Activated CD8-positive, alpha-beta T cell treated with anti-CD3 and anti-CD28 coated beads for 36 hours (primary cell): ENCODE results near the gene PGLYRP3. TPM values are rescaled to one million over a fixed set of nuclear protein-coding genes. Genes with fewer than 3 reads are reported as not detected.

Experiments
- ATAC-seq: fragments of 200-7000 bp; cut with Tn5 transposase; one replicate; pipeline ENCODE4 v1.10.0; 2021; ENCODE audit warnings: mild to moderate bottlenecking, moderate library complexity
- CTCF ChIA-PET: fragments of 350-600 bp; sonication (Branson Sonifier 250); formaldehyde crosslinking; loops from one replicate; lab custom pipeline; 2021; ENCODE audit warnings: antibody characterized with exemption; lab: Charles Lee
- POLR2A ChIA-PET: fragments of 350-600 bp; sonication (Branson Sonifier 250); formaldehyde crosslinking; loops from one replicate; lab custom pipeline; 2021; ENCODE audit warnings: antibody characterized with exemption; lab: Charles Lee
- DNase-seq: peaks from one replicate; pipeline ENCODE4 v3.0.0-alpha.2; 2020
- H3K27ac Mint-ChIP-seq: one replicate; pipeline ENCODE4 v1.8.0; 2021; ENCODE audit warnings: mild to moderate bottlenecking, mixed read lengths
- H3K27me3 Mint-ChIP-seq: one replicate; pipeline ENCODE4 v1.8.0; 2021; ENCODE audit warnings: mixed read lengths
- H3K36me3 Mint-ChIP-seq: one replicate; pipeline ENCODE4 v1.8.0; 2021; ENCODE audit warnings: low read depth, mixed read lengths
- H3K4me1 Mint-ChIP-seq: one replicate; pipeline ENCODE4 v1.8.0; 2021; ENCODE audit warnings: low read depth, mixed read lengths
- H3K4me3 Mint-ChIP-seq: one replicate; pipeline ENCODE4 v1.8.0; 2021; ENCODE audit warnings: mild to moderate bottlenecking, moderate library complexity, mixed read lengths
- H3K9me3 Mint-ChIP-seq: one replicate; pipeline ENCODE4 v1.8.0; 2021; ENCODE audit warnings: mixed read lengths
- intact Hi-C: fragments of 100-400 bp; cut with micrococcal nuclease; formaldehyde crosslinking; loops from one replicate; pipeline ENCODE4 v1.10.0; 2022
- total RNA-seq, 2 experiments: library from RNA; stranded (reverse); gene quantifications; one replicate each; pipeline ENCODE4 v1.2.3, GENCODE V29; 2021
- TF ChIP-seq, protein P1 (sequence below): fragments of 200-600 bp; IDR thresholded peaks from one replicate; pipeline ENCODE4 v1.8.0; 2022; ENCODE audit warnings: antibody characterized with exemption, mild to moderate bottlenecking

Gene PGLYRP3, protein sequence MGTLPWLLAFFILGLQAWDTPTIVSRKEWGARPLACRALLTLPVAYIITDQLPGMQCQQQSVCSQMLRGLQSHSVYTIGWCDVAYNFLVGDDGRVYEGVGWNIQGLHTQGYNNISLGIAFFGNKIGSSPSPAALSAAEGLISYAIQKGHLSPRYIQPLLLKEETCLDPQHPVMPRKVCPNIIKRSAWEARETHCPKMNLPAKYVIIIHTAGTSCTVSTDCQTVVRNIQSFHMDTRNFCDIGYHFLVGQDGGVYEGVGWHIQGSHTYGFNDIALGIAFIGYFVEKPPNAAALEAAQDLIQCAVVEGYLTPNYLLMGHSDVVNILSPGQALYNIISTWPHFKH
- not detected for total RNA-seq

DNA sequence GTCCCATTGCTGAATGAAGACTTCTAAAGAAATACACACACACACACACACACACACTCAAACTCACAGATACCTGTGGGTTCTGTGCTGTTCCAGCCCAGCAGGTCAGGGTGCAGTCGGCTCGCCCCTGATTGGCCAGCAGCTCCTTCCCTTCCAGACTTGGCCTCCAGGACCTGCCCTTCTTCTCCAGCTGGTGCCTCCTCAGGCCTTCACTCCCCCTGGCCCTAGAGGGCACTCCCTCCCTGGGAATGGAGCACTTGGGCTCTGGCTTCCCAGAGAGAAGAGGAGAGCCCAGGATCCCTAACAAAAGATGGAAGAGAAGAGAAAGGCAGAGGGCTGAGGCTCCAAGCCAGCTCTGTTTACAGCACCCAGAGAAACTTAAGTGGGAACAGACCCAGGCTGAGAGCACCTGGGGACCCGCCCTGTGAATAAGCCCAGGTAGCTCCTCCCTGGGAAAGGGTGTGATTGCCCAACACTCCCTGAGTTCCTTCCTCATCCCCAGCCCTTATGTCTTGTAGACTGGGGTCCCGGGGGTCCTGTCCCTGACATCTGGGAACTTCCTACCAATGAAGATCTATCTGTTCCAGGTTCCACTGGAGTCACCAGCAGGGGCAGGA is at the start of gene PGLYRP3:
Gene PGLYRP3 (minus strand): TSS at position 383 of the 617 bp plus-strand sequence. CDS start 2,287 bp downstream, outside the sequence.
- Mint-ChIP-seq H3K9me3 (no peaks in the 10 kb centered on the region), H3K27me3 (peaks cover 4% of the 10 kb centered on the region), H3K4me1 (no peaks in the 10 kb centered on the region), H3K4me3 (no peak within 1 kb of the TSS), H3K36me3 (no peaks in the 10 kb centered on the region), H3K27ac (no peak within 1 kb of the TSS)
- CTCF ChIA-PET: interaction anchor here (0.8 kb wide), 1 partner anchor 68 kb away, joined by 3 read pairs; no protein-coding TSS in a partner anchor
- DNase-seq (no peak), ATAC-seq (no peak)
- TF ChIP-seq, protein P1, sequence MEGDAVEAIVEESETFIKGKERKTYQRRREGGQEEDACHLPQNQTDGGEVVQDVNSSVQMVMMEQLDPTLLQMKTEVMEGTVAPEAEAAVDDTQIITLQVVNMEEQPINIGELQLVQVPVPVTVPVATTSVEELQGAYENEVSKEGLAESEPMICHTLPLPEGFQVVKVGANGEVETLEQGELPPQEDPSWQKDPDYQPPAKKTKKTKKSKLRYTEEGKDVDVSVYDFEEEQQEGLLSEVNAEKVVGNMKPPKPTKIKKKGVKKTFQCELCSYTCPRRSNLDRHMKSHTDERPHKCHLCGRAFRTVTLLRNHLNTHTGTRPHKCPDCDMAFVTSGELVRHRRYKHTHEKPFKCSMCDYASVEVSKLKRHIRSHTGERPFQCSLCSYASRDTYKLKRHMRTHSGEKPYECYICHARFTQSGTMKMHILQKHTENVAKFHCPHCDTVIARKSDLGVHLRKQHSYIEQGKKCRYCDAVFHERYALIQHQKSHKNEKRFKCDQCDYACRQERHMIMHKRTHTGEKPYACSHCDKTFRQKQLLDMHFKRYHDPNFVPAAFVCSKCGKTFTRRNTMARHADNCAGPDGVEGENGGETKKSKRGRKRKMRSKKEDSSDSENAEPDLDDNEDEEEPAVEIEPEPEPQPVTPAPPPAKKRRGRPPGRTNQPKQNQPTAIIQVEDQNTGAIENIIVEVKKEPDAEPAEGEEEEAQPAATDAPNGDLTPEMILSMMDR: no peak
- POLR2A ChIA-PET: no interaction called here
- intact Hi-C loops: no loop called here

DNA sequence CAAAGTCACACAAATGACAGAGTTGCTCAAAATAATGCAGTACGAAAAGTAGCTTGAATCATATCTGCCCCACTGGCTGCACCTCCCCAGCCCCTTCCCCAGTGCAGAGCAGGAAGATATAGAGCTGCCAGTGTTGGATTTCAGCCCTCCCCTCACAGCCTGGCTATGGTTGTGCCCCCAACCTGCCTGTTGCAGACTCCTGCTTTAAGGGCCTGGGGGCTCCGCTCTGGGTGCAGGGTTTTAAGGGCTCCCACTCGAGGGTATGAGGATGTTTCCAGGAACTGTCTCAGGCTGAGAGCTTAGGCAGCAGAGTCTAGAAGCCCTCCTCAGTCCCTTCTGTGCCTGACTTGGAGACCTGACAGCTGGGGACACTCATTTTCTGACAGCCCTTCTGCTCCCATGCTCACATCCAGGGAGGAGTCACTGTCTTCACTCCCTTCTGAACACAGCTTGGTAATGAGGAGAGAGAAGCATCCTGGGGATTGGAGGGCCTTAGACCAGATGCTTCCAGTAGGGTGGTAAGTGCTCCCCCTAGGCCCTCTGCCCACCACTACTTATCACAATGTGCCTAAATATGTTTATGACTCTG is 49.5 kb upstream of the PGLYRP3 start:
- Mint-ChIP-seq H3K27me3 (peaks cover 11% of the 10 kb centered on the region), H3K4me3 (no peak overlapping the region), H3K36me3 (no peaks in the 10 kb centered on the region), H3K4me1 (peaks cover 3% of the 10 kb centered on the region), H3K9me3 (no peaks in the 10 kb centered on the region), H3K27ac (no peak overlapping the region)
- intact Hi-C loops: no loop called here
- DNase-seq (no peak), ATAC-seq (no peak)
- POLR2A ChIA-PET: no interaction called here
- CTCF ChIA-PET: interaction anchor here (0.9 to 1.9 kb wide), 2 partner anchors 9 to 133 kb away, joined by 7 to 13 read pairs; no protein-coding TSS in a partner anchor
- TF ChIP-seq, protein P1: no peak

DNA sequence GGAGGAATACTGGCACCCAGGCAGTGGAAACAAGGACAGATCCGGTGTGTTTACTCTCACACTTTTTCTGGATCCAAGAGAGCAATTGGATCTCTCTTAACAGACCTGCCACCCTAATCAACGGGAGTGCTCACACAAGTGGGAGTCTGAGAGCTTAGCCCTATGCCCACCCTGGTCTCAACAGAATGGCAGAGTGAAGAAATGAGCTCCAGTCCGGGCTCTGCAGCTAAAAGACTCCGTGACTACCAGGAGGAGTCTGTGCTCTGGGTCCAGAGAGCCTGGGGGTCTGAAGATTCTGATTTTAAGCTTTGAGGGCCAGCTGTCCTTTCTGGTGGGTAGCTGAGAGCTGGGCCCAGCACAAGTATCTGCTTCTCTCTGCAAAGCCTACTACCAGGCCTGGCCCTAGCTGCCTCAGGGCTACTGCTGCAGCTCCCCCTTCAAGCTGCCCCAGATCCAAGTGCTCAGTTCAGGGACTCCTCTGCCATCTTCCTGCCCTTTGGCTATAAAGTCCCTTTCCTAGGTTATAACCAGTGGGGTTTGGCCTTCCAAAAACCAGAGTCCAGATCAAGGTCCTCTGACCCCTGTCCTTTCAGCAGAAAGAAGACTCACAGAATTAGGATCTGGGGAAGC is 48.8 kb upstream of the PGLYRP3 start:
- H3K4me1 Mint-ChIP-seq: peaks cover 5% of the 10 kb centered on the region
- H3K4me3 Mint-ChIP-seq: no peak overlapping the region
- ATAC-seq (no peak), DNase-seq (no peak)
- CTCF ChIA-PET: interaction anchor here (0.6 to 1.9 kb wide), 3 partner anchors 9 to 134 kb away, joined by 3 to 13 read pairs (median 7); no protein-coding TSS in a partner anchor
- intact Hi-C loops: no loop called here
- POLR2A ChIA-PET: no interaction called here
- H3K9me3 Mint-ChIP-seq: no peaks in the 10 kb centered on the region
- H3K27me3 Mint-ChIP-seq: peaks cover 11% of the 10 kb centered on the region
- H3K36me3 Mint-ChIP-seq: no peaks in the 10 kb centered on the region
- H3K27ac Mint-ChIP-seq: no peak overlapping the region
- TF ChIP-seq, protein P1: no peak

DNA sequence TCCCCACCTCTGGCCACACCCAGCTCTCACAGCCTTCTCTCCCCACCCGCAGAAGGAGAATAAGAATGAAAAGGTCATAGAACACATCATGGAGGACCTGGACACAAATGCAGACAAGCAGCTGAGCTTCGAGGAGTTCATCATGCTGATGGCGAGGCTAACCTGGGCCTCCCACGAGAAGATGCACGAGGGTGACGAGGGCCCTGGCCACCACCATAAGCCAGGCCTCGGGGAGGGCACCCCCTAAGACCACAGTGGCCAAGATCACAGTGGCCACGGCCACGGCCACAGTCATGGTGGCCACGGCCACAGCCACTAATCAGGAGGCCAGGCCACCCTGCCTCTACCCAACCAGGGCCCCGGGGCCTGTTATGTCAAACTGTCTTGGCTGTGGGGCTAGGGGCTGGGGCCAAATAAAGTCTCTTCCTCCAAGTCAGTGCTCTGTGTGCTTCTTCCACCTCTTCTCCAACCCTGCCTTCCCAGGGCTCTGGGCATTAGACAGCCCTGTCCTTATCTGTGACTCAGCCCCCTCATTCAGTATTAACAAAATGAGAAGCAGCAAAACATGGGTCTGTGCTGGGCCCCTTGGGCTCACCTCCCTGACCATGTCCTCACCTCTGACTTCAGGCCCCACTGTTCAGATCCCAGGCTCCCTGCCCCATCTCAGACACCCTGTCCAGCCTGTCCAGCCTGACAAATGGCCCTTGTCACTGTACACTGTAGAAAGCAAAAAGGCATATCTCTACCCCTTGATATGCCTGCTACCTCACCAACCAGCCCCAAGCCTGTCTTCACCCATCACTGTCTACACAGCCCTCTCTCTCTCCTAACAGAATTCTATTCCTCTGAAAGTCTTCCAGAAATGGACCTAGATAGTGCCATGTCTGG is 48.1 kb upstream of the PGLYRP3 start:
- DNase-seq (no peak), ATAC-seq (no peak)
- Mint-ChIP-seq H3K4me1 (peaks cover 5% of the 10 kb centered on the region), H3K36me3 (no peaks in the 10 kb centered on the region), H3K4me3 (no peak overlapping the region), H3K9me3 (no peaks in the 10 kb centered on the region), H3K27ac (no peak overlapping the region), H3K27me3 (peaks cover 7% of the 10 kb centered on the region)
- intact Hi-C loops: no loop called here
- ChIA-PET POLR2A (no interaction called here), CTCF (interaction anchor here (0.6 to 1.9 kb wide), 2 partner anchors 8 to 134 kb away, joined by 3 to 13 read pairs; no protein-coding TSS in a partner anchor)
- TF ChIP-seq, protein P1: no peak
